ENCODE results near the gene ZC3H7A. TPM values are rescaled to one million over a fixed set of nuclear protein-coding genes. Genes with fewer than 3 reads are reported as not detected.

The ZC3H7A gene
- total RNA-seq, 1 experiment from 2014 or later: 65.0 TPM

DNA sequence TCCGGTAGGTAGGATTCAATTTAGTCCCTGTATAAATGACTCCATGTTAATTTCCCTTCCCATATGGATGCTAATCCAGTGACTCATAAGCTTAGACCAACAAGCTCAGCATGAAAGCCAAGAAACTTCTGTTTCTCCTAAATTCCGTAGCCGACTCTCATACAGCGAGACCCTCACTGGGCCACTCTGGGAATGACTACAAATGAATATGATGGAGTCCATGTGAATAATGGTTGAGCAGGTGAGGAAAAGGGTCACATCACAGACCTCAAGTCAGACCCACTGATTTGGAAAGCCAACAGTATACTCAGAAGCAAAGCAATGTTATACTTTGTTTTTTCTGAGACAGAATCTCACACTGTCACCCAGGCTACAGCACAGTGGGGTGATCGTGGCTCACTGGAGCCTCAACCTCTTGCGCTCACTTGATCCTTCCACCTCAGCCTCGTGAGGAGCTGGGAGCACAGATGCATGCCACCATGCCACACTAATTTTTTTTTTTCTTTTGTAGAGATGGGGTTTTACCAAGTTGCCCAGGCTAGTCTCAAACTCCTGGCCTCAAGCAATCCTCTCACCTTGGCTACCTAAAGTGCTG lies 39.7 kb upstream of the ZC3H7A start:
- BruUV-seq (replicated peaks): no TSS peak
- Histone ChIP-seq H3K27me3 (replicated peaks; ENCODE audit: insufficient read depth, low read depth, low read length, poor library complexity) (no peaks in the 10 kb centered on the region), H3K9me3 (ENCODE audit: low read depth, low read length, poor library complexity, severe bottlenecking) (no peaks in the 10 kb centered on the region), H3K4me3 (ENCODE audit: low read depth, low read length, poor library complexity, severe bottlenecking) (no peak overlapping the region), H3K4me1 (ENCODE audit: insufficient read depth, low read length, poor library complexity, severe bottlenecking) (peaks cover 10% of the 10 kb centered on the region), H3K27ac (ENCODE audit: low read depth, low read length, poor library complexity, severe bottlenecking) (no peak overlapping the region), H3K36me3 (ENCODE audit: insufficient read depth, low read length, poor library complexity, severe bottlenecking) (peaks cover 61% of the 10 kb centered on the region)
- CTCF ChIA-PET: no interaction called here
- POLR2A ChIA-PET (ENCODE audit: low non-redundant PET): no interaction called here
- TF ChIP-seq, protein P1, sequence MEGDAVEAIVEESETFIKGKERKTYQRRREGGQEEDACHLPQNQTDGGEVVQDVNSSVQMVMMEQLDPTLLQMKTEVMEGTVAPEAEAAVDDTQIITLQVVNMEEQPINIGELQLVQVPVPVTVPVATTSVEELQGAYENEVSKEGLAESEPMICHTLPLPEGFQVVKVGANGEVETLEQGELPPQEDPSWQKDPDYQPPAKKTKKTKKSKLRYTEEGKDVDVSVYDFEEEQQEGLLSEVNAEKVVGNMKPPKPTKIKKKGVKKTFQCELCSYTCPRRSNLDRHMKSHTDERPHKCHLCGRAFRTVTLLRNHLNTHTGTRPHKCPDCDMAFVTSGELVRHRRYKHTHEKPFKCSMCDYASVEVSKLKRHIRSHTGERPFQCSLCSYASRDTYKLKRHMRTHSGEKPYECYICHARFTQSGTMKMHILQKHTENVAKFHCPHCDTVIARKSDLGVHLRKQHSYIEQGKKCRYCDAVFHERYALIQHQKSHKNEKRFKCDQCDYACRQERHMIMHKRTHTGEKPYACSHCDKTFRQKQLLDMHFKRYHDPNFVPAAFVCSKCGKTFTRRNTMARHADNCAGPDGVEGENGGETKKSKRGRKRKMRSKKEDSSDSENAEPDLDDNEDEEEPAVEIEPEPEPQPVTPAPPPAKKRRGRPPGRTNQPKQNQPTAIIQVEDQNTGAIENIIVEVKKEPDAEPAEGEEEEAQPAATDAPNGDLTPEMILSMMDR (conservative IDR thresholded peaks at IDR 0.05; ENCODE audit: low read depth, low read length): no peak
- no peak for TF ChIP-seq EZH2 (IDR thresholded peaks at IDR 0.05; ENCODE audit: borderline replicate concordance, low read depth, low read length, poor library complexity, severe bottlenecking)
- peak; percentile 74 for DNase-seq (ENCODE audit: low spot score)
- intact Hi-C loops (cut with micrococcal nuclease; ENCODE audit: unreplicated experiment): no loop called here

DNA sequence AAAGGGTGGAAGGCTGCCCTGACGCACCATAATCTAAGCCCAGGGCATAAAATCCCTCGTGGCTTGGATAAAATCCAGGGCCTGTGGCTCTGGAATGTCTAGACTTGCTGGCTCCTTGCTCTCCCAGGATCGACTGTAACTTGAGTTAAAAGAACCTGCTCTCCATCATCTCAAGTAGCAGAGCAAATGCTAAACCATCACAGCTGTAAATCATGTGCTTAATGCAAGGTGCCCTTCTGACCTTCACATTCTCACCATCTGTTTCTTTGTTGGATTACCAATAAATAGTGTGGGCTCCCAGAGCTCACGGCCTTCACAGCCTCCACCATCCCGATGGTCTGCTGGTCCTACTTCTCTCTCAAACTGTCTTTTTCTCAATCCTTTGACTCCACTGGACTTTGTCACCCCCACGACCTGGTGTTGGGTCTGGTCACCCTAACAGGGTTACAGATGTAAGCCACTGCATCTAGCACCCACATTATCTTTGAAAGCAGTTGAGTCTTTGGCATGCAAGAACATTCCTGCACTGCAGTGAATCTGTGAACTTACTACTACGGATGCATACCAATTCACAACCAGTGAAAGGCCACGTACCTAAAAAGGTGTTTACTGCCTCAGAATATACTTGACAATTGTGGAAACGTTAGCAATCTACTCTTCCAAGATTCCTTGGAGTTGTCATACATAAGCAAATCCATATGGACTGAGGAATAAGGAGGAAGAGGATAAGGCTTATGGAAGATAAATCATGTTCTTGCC lies 39.0 kb upstream of the ZC3H7A start:
- no peak overlapping the region for H3K4me3 ChIP-seq (ENCODE audit: low read depth, low read length, poor library complexity, severe bottlenecking)
- ChIA-PET CTCF (no interaction called here), POLR2A (ENCODE audit: low non-redundant PET) (no interaction called here)
- H3K36me3 ChIP-seq (ENCODE audit: insufficient read depth, low read length, poor library complexity, severe bottlenecking): peaks cover 54% of the 10 kb centered on the region
- no peaks in the 10 kb centered on the region for H3K9me3 ChIP-seq (ENCODE audit: low read depth, low read length, poor library complexity, severe bottlenecking)
- no peak overlapping the region for H3K27ac ChIP-seq (ENCODE audit: low read depth, low read length, poor library complexity, severe bottlenecking)
- peaks cover 10% of the 10 kb centered on the region for H3K4me1 ChIP-seq (ENCODE audit: insufficient read depth, low read length, poor library complexity, severe bottlenecking)
- peak; percentile 55 for DNase-seq (ENCODE audit: low spot score)
- intact Hi-C loops (cut with micrococcal nuclease; ENCODE audit: unreplicated experiment): no loop called here
- TF ChIP-seq, protein P1 (conservative IDR thresholded peaks at IDR 0.05; ENCODE audit: low read depth, low read length): no peak
- no peak for TF ChIP-seq EZH2 (IDR thresholded peaks at IDR 0.05; ENCODE audit: borderline replicate concordance, low read depth, low read length, poor library complexity, severe bottlenecking)
- H3K27me3 ChIP-seq (replicated peaks; ENCODE audit: insufficient read depth, low read depth, low read length, poor library complexity): no peaks in the 10 kb centered on the region
- BruUV-seq (replicated peaks): no TSS peak

DNA sequence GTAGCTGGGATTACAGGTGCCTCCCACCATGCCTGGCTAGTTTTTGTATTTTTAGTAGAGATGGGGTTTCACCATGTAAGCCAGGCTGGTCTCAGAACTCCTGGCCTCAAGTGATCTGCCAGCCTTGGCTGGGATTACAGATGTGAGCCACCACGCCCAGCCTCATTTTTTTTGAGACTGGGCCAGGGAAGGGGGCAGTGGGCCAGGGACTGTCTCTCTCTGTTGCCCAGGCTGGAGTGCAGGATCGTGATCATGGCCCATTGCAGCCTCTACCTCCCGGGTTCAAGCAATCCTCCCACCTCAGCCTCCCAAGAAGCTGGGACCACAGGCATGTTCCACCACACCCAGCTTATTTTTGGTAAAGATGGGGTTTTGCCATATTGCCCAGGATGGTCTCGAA lies 38.3 kb upstream of the ZC3H7A start:
- no peaks in the 10 kb centered on the region for H3K9me3 ChIP-seq (ENCODE audit: low read depth, low read length, poor library complexity, severe bottlenecking)
- no TSS peak for BruUV-seq (replicated peaks)
- intact Hi-C loops (cut with micrococcal nuclease; ENCODE audit: unreplicated experiment): no loop called here
- no peak for DNase-seq (ENCODE audit: low spot score)
- no peaks in the 10 kb centered on the region for H3K27me3 ChIP-seq (replicated peaks; ENCODE audit: insufficient read depth, low read depth, low read length, poor library complexity)
- H3K4me3 ChIP-seq (ENCODE audit: low read depth, low read length, poor library complexity, severe bottlenecking): no peak overlapping the region
- H3K4me1 ChIP-seq (ENCODE audit: insufficient read depth, low read length, poor library complexity, severe bottlenecking): peaks cover 10% of the 10 kb centered on the region
- H3K27ac ChIP-seq (ENCODE audit: low read depth, low read length, poor library complexity, severe bottlenecking): no peak overlapping the region
- CTCF ChIA-PET: no interaction called here
- POLR2A ChIA-PET (ENCODE audit: low non-redundant PET): no interaction called here
- H3K36me3 ChIP-seq (ENCODE audit: insufficient read depth, low read length, poor library complexity, severe bottlenecking): peaks cover 47% of the 10 kb centered on the region
- TF ChIP-seq, protein P1 (conservative IDR thresholded peaks at IDR 0.05; ENCODE audit: low read depth, low read length): no peak
- no peak for TF ChIP-seq EZH2 (IDR thresholded peaks at IDR 0.05; ENCODE audit: borderline replicate concordance, low read depth, low read length, poor library complexity, severe bottlenecking)
